Esophagus squamous epithelium (tissue), 5 donors: Measurements from ENCODE around the gene ZNF646. TPM values are rescaled to one million over a fixed set of nuclear protein-coding genes. Genes with fewer than 3 reads are reported as not detected.

Source experiments
- DNase-seq: peaks from one replicate; lab custom pipeline; 2025; lab: John Stamatoyannopoulos, UW
- H3K27ac ChIP-seq, 4 donors: fragments of 200-600 bp; sonication (generic); one replicate each; pipeline ENCODE4 v1.5.1; 2016 to 2019; ENCODE audit warnings: mild to moderate bottlenecking in 1 of 4
- H3K27me3 ChIP-seq, 4 donors: fragments of 200-600 bp; sonication (generic); 1 replicate in 3 of 4; 2 replicates in 1 of 4; pipeline versions ENCODE4 v1.5.1 to v1.6.0; 2017 to 2021; ENCODE audit warnings: antibody characterized with exemption in 1 of 4
- H3K36me3 ChIP-seq, 3 donors: fragments of 200-600 bp; sonication (generic); one replicate each; pipeline ENCODE4 v1.5.1; 2016 to 2019
- H3K4me1 ChIP-seq, 3 donors: fragments of 200-600 bp; sonication (generic); one replicate each; pipeline ENCODE4 v1.5.1; 2017 to 2019
- H3K4me3 ChIP-seq, 4 donors: fragments of 200-600 bp; sonication (generic); 1 replicate in 3 of 4; 2 replicates in 1 of 4; pipeline ENCODE4 v1.5.1; 2016 to 2019; ENCODE audit warnings: mild to moderate bottlenecking in 2 of 4, moderate library complexity in 1 of 4
- H3K9me3 ChIP-seq, 3 donors: fragments of 200-600 bp; sonication (generic); one replicate each; pipeline ENCODE4 v1.5.1; 2016 to 2019
- CTCF ChIP-seq, 6 experiments: fragments of 450-650 bp in 4 of 6; fragments of 200-600 bp in 2 of 6; sonication (generic) in 2 of 6; IDR thresholded peaks; one replicate each; pipeline ENCODE4 v1.5.1; 2016 to 2019; ENCODE audit warnings: antibody characterized with exemption in 6 of 6, mild to moderate bottlenecking in 4 of 6, moderate library complexity in 4 of 6
- POLR2A ChIP-seq, 4 donors: fragments of 450-650 bp; IDR thresholded peaks; one replicate each; pipeline ENCODE4 v1.6.1; 2017; ENCODE audit warnings: antibody characterized with exemption in 4 of 4, mild to moderate bottlenecking in 4 of 4, moderate library complexity in 3 of 4
- WGBS, 2 donors: methylation state at CpG; one replicate each; pipeline ENCODE4 v1.1.5; 2018; 5-methylcytosine and 5-hydroxymethylcytosine counted together
- intact Hi-C: fragments of 100-400 bp; cut with DNase I; formaldehyde crosslinking; loops from one replicate; pipeline ENCODE4 v1.15.0; 2022
- total RNA-seq, 4 donors: library from RNA; depleted of rRNA; stranded (reverse); fragments of >200 nt; gene quantifications; one replicate each; pipeline ENCODE4 v1.1.0, GENCODE V29; 2016
- donor health status: DM: yes; HTN: yes; CAD: no.

ZNF646 gene
- total RNA-seq, 4 donors from 2014 or later, result 6.5 to 13.4 (median 10.0) TPM

DNA sequence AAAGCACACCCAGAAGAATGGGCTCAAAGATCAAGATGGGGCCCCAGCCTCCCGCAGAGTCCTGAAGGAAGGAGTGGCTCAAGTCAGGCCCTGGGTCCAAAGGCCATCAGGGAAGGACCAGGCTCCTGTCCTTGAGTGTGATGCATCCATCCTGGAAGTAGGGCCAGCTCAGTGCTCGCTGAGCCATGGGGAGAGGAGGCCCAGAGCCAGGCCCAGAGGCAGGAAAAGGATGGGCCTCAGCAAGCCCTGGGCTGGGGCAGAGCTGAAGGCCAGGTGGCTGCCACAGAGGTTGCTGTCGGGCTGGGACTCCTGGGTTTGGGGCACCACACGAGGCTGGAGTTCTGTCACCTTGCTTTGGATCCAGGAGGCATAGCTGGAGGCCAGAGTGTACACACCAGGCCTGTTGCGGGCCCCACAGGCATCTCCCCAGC is 57.6 kb downstream of the ZNF646 start:
- Histone ChIP-seq H3K4me1 (peaks cover 49 to 89% (median 50%) of the 10 kb centered on the region in 3 donors), H3K4me3 (peak overlapping the region in 3 of 4 donors; percentile 4 to 60 (median 13)), H3K27me3 (peaks cover 0 to 5% (median 0%) of the 10 kb centered on the region in 4 donors), H3K9me3 (no peaks in the 10 kb centered on the region), H3K36me3 (peaks cover 0 to 60% (median 14%) of the 10 kb centered on the region in 3 donors), H3K27ac (peak overlapping the region; percentile 83 to 96 (median 94))
- TF ChIP-seq CTCF (IDR thresholded peaks at IDR 0.05) (no peak), POLR2A (IDR thresholded peaks at IDR 0.05) (no peak)
- intact Hi-C loops, result no loop called here
- 19 to 34% methylated on average over 3 of the region's 5 CpGs for WGBS, 2 donors
- no peak for DNase-seq

GRCh38 chr16:31132303-31132979 is 58.2 kb downstream of the ZNF646 start:
- Histone ChIP-seq H3K9me3 (no peaks in the 10 kb centered on the region), H3K4me1 (peaks cover 49 to 86% (median 50%) of the 10 kb centered on the region in 3 donors), H3K27ac (peak overlapping the region; percentile 72 to 96 (median 94)), H3K27me3 (peaks cover 0 to 5% (median 0%) of the 10 kb centered on the region in 4 donors), H3K4me3 (peak overlapping the region in 3 of 4 donors; percentile 4 to 60 (median 13)), H3K36me3 (peaks cover 0 to 54% (median 10%) of the 10 kb centered on the region in 3 donors)
- TF ChIP-seq CTCF (IDR thresholded peaks at IDR 0.05) (no peak), POLR2A (IDR thresholded peaks at IDR 0.05) (no peak)
- DNase-seq, result no peak
- 62 to 63% methylated on average over 9 to 11 of the region's 20 CpGs for WGBS, 2 donors
- intact Hi-C loops, result no loop called here

- Histone ChIP-seq H3K27ac (peak overlapping the region in 3 of 4 donors; percentile 93 to 96 (median 94)), H3K4me1 (peaks cover 48 to 83% (median 50%) of the 10 kb centered on the region in 3 donors), H3K36me3 (peaks cover 0 to 48% (median 4%) of the 10 kb centered on the region in 3 donors), H3K9me3 (no peaks in the 10 kb centered on the region), H3K27me3 (peaks cover 0 to 5% (median 0%) of the 10 kb centered on the region in 4 donors), H3K4me3 (peak overlapping the region; percentile 60 to 79 (median 72))
- DNase-seq, result no peak
- intact Hi-C loops, result no loop called here
- 78 to 80% methylated on average over 1 to 6 of the region's 6 CpGs for WGBS, 2 donors
- TF ChIP-seq CTCF (IDR thresholded peaks at IDR 0.05) (no peak), POLR2A (IDR thresholded peaks at IDR 0.05) (no peak)
Measured at GRCh38 chr16:31133046-31133501, 58.9 kb downstream of the ZNF646 start.

Other genes starting within 250 kb of the ZNF646 start
- gene BCL7C, start 180.3 kb upstream of the ZNF646 start, total RNA-seq, result 10 to 100 TPM; 16.2 to 41.4 (median 25.8) TPM
- 1 to 10 TPM in 3 of 4 donors, under 1 TPM in 1; 0.53 to 3.6 (median 1.8) TPM for gene CTF1, start 177.8 kb upstream of the ZNF646 start, total RNA-seq
- gene FBXL19, start 150.8 kb upstream of the ZNF646 start, total RNA-seq, result 10 to 100 TPM; 17.0 to 28.7 (median 25.1) TPM
- gene ORAI3, start 125.4 kb upstream of the ZNF646 start, total RNA-seq, result 10 to 100 TPM in 3 of 4 donors, 1 to 10 TPM in 1; 4.0 to 28.6 (median 18.0) TPM
- 1 to 10 TPM; 3.5 to 8.0 (median 5.4) TPM for gene SETD1A, start 116.7 kb upstream of the ZNF646 start, total RNA-seq
- gene HSD3B7, start 89.2 kb upstream of the ZNF646 start, total RNA-seq, result 10 to 100 TPM in 1 of 4 donors, 1 to 10 TPM in 3; 6.9 to 17.0 (median 8.8) TPM
- gene STX1B, start 63.8 kb upstream of the ZNF646 start, total RNA-seq, result 1 to 10 TPM in 1 of 4 donors, under 1 TPM in 3; 0.06 to 1.5 (median 0.20) TPM
- gene STX4, start 40.9 kb upstream of the ZNF646 start, total RNA-seq, result 10 to 100 TPM; 19.0 to 35.9 (median 25.1) TPM
- 10 to 100 TPM in 2 of 4 donors, 1 to 10 TPM in 2; 8.6 to 14.9 (median 10.7) TPM for gene ZNF668, start 182 bp upstream of the ZNF646 start, total RNA-seq
- gene PRSS53, start 14.5 kb downstream of the ZNF646 start, total RNA-seq, result 1 to 10 TPM in 3 of 4 donors, under 1 TPM in 1; 0.41 to 1.3 (median 1.1) TPM
- 10 to 100 TPM; 27.6 to 56.6 (median 44.0) TPM for gene VKORC1, start 20.4 kb downstream of the ZNF646 start, total RNA-seq
- 10 to 100 TPM; 26.6 to 39.8 (median 33.5) TPM for gene BCKDK, start 34.0 kb downstream of the ZNF646 start, total RNA-seq
- gene KAT8, start 43.2 kb downstream of the ZNF646 start, total RNA-seq, result 10 to 100 TPM; 25.7 to 57.2 (median 30.4) TPM
- gene PRSS8, start 61.3 kb downstream of the ZNF646 start, total RNA-seq, result 100 to 1,000 TPM in 1 of 4 donors, 10 to 100 TPM in 3; 39.2 to 121 (median 49.2) TPM
- gene PRSS36, start 75.6 kb downstream of the ZNF646 start, total RNA-seq, result 1 to 10 TPM in 2 of 4 donors, under 1 TPM in 2; 0.38 to 4.2 (median 1.9) TPM
- 10 to 100 TPM; 30.2 to 97.8 (median 55.1) TPM for gene FUS, start 105.7 kb downstream of the ZNF646 start, total RNA-seq
- gene PYCARD, start 128.3 kb downstream of the ZNF646 start, total RNA-seq, result 10 to 100 TPM; 53.0 to 70.7 (median 63.9) TPM
- gene TRIM72, start 139.7 kb downstream of the ZNF646 start, total RNA-seq, result not detected
- not detected for gene PYDC1, start 142.7 kb downstream of the ZNF646 start, total RNA-seq
- gene ITGAM, start 185.6 kb downstream of the ZNF646 start, total RNA-seq, result 10 to 100 TPM in 1 of 4 donors, 1 to 10 TPM in 1, under 1 TPM in 2; 0.19 to 20.2 (median 3.1) TPM